HEK293 (cell line): ENCODE data around the gene DENR.

Source experiments
- EGR2 ChIP-seq: fragments of 450-650 bp; formaldehyde crosslinking; IDR thresholded peaks from 2 replicates; pipeline ENCODE4 v1.5.1; 2016; ENCODE audit warnings: low read depth, missing biosample characterization, missing genetic modification characterization
- GFI1B ChIP-seq: fragments of 450-650 bp; formaldehyde crosslinking; IDR thresholded peaks from 2 replicates; pipeline ENCODE4 v1.5.1; 2016; ENCODE audit warnings: missing biosample characterization, missing genetic modification characterization
- GLI4 ChIP-seq: fragments of 450-650 bp; formaldehyde crosslinking; IDR thresholded peaks from 2 replicates; pipeline ENCODE4 v1.5.1; 2016; ENCODE audit warnings: missing biosample characterization, missing genetic modification characterization
- KLF8 ChIP-seq: fragments of 450-650 bp; formaldehyde crosslinking; IDR thresholded peaks from 2 replicates; pipeline ENCODE4 v1.5.1; 2016; ENCODE audit warnings: missing biosample characterization, missing genetic modification characterization
- KLF9 ChIP-seq: fragments of 450-650 bp; formaldehyde crosslinking; IDR thresholded peaks from 2 replicates; pipeline ENCODE4 v1.5.1; 2016; ENCODE audit warnings: missing biosample characterization, missing genetic modification characterization, low read depth
- OSR2 ChIP-seq: fragments of 450-650 bp; formaldehyde crosslinking; IDR thresholded peaks from 2 replicates; pipeline ENCODE4 v1.5.1; 2016; ENCODE audit warnings: missing biosample characterization, missing genetic modification characterization
- SCRT2 ChIP-seq: fragments of 450-650 bp; formaldehyde crosslinking; IDR thresholded peaks from 2 replicates; pipeline ENCODE4 v1.5.1; 2016; ENCODE audit warnings: missing biosample characterization, missing genetic modification characterization
- SP2 ChIP-seq: fragments of 450-650 bp; formaldehyde crosslinking; IDR thresholded peaks from 2 replicates; pipeline ENCODE4 v1.5.1; 2016; ENCODE audit warnings: missing biosample characterization, missing genetic modification characterization
- WT1 ChIP-seq: fragments of 450-650 bp; formaldehyde crosslinking; IDR thresholded peaks from 2 replicates; pipeline ENCODE4 v1.5.1; 2016; ENCODE audit warnings: missing biosample characterization, missing genetic modification characterization
- ZBTB1 ChIP-seq: fragments of 450-650 bp; formaldehyde crosslinking; IDR thresholded peaks from 2 replicates; pipeline ENCODE4 v1.5.1; 2016; ENCODE audit warnings: missing biosample characterization, missing genetic modification characterization
- ZBTB17 ChIP-seq: fragments of 450-650 bp; formaldehyde crosslinking; IDR thresholded peaks from 2 replicates; pipeline ENCODE4 v1.5.1; 2016; ENCODE audit warnings: missing biosample characterization, missing genetic modification characterization
- ZBTB20 ChIP-seq: fragments of 450-650 bp; formaldehyde crosslinking; IDR thresholded peaks from 2 replicates; pipeline ENCODE4 v1.5.1; 2016; ENCODE audit warnings: missing biosample characterization, missing genetic modification characterization
- ZFHX2 ChIP-seq: fragments of 450-650 bp; formaldehyde crosslinking; conservative IDR thresholded peaks from 2 replicates; pipeline ENCODE4 v1.5.1; 2016; ENCODE audit warnings: missing biosample characterization, missing genetic modification characterization
- ZIC2 ChIP-seq: fragments of 450-650 bp; formaldehyde crosslinking; IDR thresholded peaks from 2 replicates; pipeline ENCODE4 v1.5.1; 2016; ENCODE audit warnings: missing biosample characterization, missing genetic modification characterization
- ZNF121 ChIP-seq: fragments of 450-650 bp; formaldehyde crosslinking; IDR thresholded peaks from 2 replicates; pipeline ENCODE4 v1.5.1; 2016; ENCODE audit warnings: missing biosample characterization, missing genetic modification characterization
- ZNF132 ChIP-seq: fragments of 450-650 bp; formaldehyde crosslinking; IDR thresholded peaks from 2 replicates; pipeline ENCODE4 v1.5.1; 2017; ENCODE audit warnings: missing biosample characterization, missing genetic modification characterization, borderline replicate concordance
- ZNF157 ChIP-seq: fragments of 450-650 bp; formaldehyde crosslinking; IDR thresholded peaks from 2 replicates; pipeline ENCODE4 v1.5.1; 2016; ENCODE audit warnings: missing biosample characterization, missing genetic modification characterization
- ZNF174 ChIP-seq: fragments of 450-650 bp; formaldehyde crosslinking; IDR thresholded peaks from 2 replicates; pipeline ENCODE4 v1.5.0; 2017; ENCODE audit warnings: missing biosample characterization, mild to moderate bottlenecking, missing genetic modification characterization
- ZNF23 ChIP-seq: fragments of 450-650 bp; formaldehyde crosslinking; IDR thresholded peaks from 2 replicates; pipeline ENCODE4 v1.5.1; 2016; ENCODE audit warnings: missing biosample characterization, missing genetic modification characterization, borderline replicate concordance
- ZNF521 ChIP-seq: fragments of 450-650 bp; formaldehyde crosslinking; IDR thresholded peaks from 2 replicates; pipeline ENCODE4 v1.5.1; 2017; ENCODE audit warnings: missing biosample characterization, mild to moderate bottlenecking, missing genetic modification characterization
- ZNF548 ChIP-seq: fragments of 450-650 bp; formaldehyde crosslinking; IDR thresholded peaks from 2 replicates; pipeline ENCODE4 v1.5.1; 2016; ENCODE audit warnings: missing biosample characterization, missing genetic modification characterization
- ZNF571 ChIP-seq: fragments of 450-650 bp; formaldehyde crosslinking; IDR thresholded peaks from 2 replicates; pipeline ENCODE4 v1.5.0; 2017; ENCODE audit warnings: missing biosample characterization, missing genetic modification characterization
- ZNF664 ChIP-seq: fragments of 450-650 bp; formaldehyde crosslinking; IDR thresholded peaks from 2 replicates; pipeline ENCODE4 v1.5.1; 2016; ENCODE audit warnings: missing biosample characterization, missing genetic modification characterization
- ZNF785 ChIP-seq: fragments of 450-650 bp; formaldehyde crosslinking; IDR thresholded peaks from 2 replicates; pipeline ENCODE4 v1.5.1; 2016; ENCODE audit warnings: missing biosample characterization, missing genetic modification characterization
- ZSCAN30 ChIP-seq: fragments of 450-650 bp; IDR thresholded peaks from 2 replicates; pipeline ENCODE4 v1.5.1; 2018; ENCODE audit warnings: missing biosample characterization, mild to moderate bottlenecking, missing genetic modification characterization, moderate library complexity
- ZXDB ChIP-seq: fragments of 450-650 bp; formaldehyde crosslinking; IDR thresholded peaks from 2 replicates; pipeline ENCODE4 v1.5.1; 2016; ENCODE audit warnings: missing biosample characterization, missing genetic modification characterization
- TF ChIP-seq, protein P1 (sequence below): fragments of 450-650 bp; formaldehyde crosslinking; IDR thresholded peaks from 2 replicates; pipeline ENCODE4 v1.5.1; 2016; ENCODE audit warnings: missing biosample characterization, missing genetic modification characterization
- TF ChIP-seq, protein P2 (sequence below): fragments of 450-650 bp; formaldehyde crosslinking; IDR thresholded peaks from 2 replicates; pipeline ENCODE4 v1.5.1; 2016; ENCODE audit warnings: missing biosample characterization, missing genetic modification characterization
- TF ChIP-seq, protein P3 (sequence below): fragments of 450-650 bp; formaldehyde crosslinking; IDR thresholded peaks from 2 replicates; pipeline ENCODE4 v1.5.1; 2017; ENCODE audit warnings: missing biosample characterization, missing genetic modification characterization
- TF ChIP-seq, protein P4 (sequence below): fragments of 450-650 bp; formaldehyde crosslinking; conservative IDR thresholded peaks from 2 replicates; pipeline ENCODE4 v1.5.1; 2016; ENCODE audit warnings: low read depth, missing biosample characterization, missing genetic modification characterization
- TF ChIP-seq, protein P5 (sequence below): fragments of 450-650 bp; formaldehyde crosslinking; IDR thresholded peaks from 2 replicates; pipeline ENCODE4 v1.5.1; 2016; ENCODE audit warnings: missing biosample characterization, missing genetic modification characterization

DENR gene

DNA sequence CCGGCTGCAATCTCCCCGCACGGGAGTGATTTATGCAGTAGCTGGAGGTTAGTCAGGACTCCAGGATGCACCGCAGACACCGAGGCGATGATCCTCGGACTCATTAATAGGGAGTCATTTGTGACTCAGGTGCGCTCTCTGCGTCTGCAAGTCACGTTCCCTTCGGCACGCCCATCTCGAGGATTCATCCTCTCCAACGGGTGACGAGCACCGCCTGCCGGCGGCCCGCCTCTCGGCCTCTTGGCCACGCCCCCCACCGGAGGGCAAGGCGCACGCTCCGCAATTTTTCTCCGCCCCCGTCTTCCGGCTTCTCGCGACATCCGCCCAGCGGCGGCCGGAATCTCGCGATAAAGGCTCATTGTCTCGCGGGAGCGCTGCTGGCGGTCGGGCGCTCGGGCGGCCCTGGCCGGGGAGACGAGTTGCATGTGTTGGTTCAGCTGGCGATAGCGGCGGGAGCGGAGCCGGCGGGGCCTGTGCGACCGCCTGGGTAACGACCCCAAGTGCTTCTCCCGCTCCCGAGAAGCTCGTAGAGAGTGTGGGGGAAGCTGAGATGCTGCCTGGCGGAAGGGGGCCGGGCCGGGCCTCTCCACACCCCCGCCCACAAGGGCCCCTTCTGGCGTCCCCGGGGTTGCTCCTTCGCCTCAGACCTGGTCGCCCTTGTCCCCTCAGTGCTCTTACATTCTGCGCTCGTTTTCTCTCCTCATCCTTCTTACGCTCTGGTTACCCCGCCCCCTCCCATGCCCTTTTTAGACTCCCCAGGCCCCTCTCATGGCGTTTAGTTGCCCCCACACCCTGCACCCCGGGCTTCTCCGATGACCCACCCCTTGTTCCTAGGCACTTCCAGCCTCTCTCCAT lies at the start of gene DENR (continued):
- peak; percentile 63 for TF ChIP-seq SCRT2
- TF ChIP-seq, protein P1, sequence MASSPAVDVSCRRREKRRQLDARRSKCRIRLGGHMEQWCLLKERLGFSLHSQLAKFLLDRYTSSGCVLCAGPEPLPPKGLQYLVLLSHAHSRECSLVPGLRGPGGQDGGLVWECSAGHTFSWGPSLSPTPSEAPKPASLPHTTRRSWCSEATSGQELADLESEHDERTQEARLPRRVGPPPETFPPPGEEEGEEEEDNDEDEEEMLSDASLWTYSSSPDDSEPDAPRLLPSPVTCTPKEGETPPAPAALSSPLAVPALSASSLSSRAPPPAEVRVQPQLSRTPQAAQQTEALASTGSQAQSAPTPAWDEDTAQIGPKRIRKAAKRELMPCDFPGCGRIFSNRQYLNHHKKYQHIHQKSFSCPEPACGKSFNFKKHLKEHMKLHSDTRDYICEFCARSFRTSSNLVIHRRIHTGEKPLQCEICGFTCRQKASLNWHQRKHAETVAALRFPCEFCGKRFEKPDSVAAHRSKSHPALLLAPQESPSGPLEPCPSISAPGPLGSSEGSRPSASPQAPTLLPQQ (tag by site-specific recombination) = peak; percentile 67
- peak; percentile 98 for TF ChIP-seq ZXDB
- TF ChIP-seq WT1 (tag by site-specific recombination) = peak; percentile 76
- peak; percentile 93 for TF ChIP-seq SP2 (tag by site-specific recombination)
- TF ChIP-seq ZNF174 (tag by site-specific recombination) = no peak
- peak; percentile 67 for TF ChIP-seq ZIC2
- no peak for TF ChIP-seq ZNF664 (tag by site-specific recombination)
- TF ChIP-seq, protein P2, sequence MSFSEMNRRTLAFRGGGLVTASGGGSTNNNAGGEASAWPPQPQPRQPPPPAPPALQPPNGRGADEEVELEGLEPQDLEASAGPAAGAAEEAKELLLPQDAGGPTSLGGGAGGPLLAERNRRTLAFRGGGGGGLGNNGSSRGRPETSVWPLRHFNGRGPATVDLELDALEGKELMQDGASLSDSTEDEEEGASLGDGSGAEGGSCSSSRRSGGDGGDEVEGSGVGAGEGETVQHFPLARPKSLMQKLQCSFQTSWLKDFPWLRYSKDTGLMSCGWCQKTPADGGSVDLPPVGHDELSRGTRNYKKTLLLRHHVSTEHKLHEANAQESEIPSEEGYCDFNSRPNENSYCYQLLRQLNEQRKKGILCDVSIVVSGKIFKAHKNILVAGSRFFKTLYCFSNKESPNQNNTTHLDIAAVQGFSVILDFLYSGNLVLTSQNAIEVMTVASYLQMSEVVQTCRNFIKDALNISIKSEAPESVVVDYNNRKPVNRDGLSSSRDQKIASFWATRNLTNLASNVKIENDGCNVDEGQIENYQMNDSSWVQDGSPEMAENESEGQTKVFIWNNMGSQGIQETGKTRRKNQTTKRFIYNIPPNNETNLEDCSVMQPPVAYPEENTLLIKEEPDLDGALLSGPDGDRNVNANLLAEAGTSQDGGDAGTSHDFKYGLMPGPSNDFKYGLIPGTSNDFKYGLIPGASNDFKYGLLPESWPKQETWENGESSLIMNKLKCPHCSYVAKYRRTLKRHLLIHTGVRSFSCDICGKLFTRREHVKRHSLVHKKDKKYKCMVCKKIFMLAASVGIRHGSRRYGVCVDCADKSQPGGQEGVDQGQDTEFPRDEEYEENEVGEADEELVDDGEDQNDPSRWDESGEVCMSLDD = peak; percentile 43; the same call in 1 of the 2 replicates
- peak; percentile 96 for TF ChIP-seq KLF8 (tag by site-specific recombination)
- no peak for TF ChIP-seq ZNF121 (tag by site-specific recombination)
- TF ChIP-seq ZNF571 (tag by site-specific recombination) = no peak
- TF ChIP-seq ZSCAN30 = peak; percentile 30; the same call in 1 of the 2 replicates
- TF ChIP-seq GFI1B (tag by site-specific recombination) = no peak
- TF ChIP-seq ZNF785 (tag by site-specific recombination) = no peak
- no peak for TF ChIP-seq ZNF157 (tag by site-specific recombination)
- no peak for TF ChIP-seq ZNF521 (tag by site-specific recombination)
- TF ChIP-seq, protein P3, sequence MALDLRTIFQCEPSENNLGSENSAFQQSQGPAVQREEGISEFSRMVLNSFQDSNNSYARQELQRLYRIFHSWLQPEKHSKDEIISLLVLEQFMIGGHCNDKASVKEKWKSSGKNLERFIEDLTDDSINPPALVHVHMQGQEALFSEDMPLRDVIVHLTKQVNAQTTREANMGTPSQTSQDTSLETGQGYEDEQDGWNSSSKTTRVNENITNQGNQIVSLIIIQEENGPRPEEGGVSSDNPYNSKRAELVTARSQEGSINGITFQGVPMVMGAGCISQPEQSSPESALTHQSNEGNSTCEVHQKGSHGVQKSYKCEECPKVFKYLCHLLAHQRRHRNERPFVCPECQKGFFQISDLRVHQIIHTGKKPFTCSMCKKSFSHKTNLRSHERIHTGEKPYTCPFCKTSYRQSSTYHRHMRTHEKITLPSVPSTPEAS (tag by site-specific recombination) = peak; percentile 40; the same call in 1 of the 2 replicates
- peak; percentile 80 for TF ChIP-seq EGR2 (tag by site-specific recombination)
- TF ChIP-seq, protein P4, sequence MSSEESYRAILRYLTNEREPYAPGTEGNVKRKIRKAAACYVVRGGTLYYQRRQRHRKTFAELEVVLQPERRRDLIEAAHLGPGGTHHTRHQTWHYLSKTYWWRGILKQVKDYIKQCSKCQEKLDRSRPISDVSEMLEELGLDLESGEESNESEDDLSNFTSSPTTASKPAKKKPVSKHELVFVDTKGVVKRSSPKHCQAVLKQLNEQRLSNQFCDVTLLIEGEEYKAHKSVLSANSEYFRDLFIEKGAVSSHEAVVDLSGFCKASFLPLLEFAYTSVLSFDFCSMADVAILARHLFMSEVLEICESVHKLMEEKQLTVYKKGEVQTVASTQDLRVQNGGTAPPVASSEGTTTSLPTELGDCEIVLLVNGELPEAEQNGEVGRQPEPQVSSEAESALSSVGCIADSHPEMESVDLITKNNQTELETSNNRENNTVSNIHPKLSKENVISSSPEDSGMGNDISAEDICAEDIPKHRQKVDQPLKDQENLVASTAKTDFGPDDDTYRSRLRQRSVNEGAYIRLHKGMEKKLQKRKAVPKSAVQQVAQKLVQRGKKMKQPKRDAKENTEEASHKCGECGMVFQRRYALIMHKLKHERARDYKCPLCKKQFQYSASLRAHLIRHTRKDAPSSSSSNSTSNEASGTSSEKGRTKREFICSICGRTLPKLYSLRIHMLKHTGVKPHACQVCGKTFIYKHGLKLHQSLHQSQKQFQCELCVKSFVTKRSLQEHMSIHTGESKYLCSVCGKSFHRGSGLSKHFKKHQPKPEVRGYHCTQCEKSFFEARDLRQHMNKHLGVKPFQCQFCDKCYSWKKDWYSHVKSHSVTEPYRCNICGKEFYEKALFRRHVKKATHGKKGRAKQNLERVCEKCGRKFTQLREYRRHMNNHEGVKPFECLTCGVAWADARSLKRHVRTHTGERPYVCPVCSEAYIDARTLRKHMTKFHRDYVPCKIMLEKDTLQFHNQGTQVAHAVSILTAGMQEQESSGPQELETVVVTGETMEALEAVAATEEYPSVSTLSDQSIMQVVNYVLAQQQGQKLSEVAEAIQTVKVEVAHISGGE (tag by site-specific recombination) = peak; percentile 79
- TF ChIP-seq OSR2 = peak; percentile 74
- TF ChIP-seq ZNF548 (tag by site-specific recombination) = no peak
- no peak for TF ChIP-seq ZNF132 (tag by site-specific recombination)
- TF ChIP-seq, protein P5, sequence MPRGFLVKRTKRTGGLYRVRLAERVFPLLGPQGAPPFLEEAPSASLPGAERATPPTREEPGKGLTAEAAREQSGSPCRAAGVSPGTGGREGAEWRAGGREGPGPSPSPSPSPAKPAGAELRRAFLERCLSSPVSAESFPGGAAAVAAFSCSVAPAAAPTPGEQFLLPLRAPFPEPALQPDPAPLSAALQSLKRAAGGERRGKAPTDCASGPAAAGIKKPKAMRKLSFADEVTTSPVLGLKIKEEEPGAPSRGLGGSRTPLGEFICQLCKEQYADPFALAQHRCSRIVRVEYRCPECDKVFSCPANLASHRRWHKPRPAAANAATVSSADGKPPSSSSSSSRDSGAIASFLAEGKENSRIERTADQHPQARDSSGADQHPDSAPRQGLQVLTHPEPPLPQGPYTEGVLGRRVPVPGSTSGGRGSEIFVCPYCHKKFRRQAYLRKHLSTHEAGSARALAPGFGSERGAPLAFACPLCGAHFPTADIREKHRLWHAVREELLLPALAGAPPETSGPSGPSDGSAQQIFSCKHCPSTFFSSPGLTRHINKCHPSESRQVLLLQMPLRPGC (tag by site-specific recombination) = peak; percentile 10
- TF ChIP-seq ZBTB17 (tag by site-specific recombination) = peak; percentile 98
- TF ChIP-seq GLI4 (tag by site-specific recombination) = no peak; the same call in 1 of the 2 replicates
- no peak for TF ChIP-seq ZBTB1 (tag by site-specific recombination)
- TF ChIP-seq ZFHX2 (tag by site-specific recombination) = peak; percentile 93
- peak; percentile 40; the same call in 1 of the 2 replicates for TF ChIP-seq ZBTB20 (tag by site-specific recombination)
- TF ChIP-seq KLF9 (tag by site-specific recombination) = peak; percentile 100
- no peak for TF ChIP-seq ZNF23 (tag by site-specific recombination)
